ENCODE measurements around the gene ZDHHC22.

The ZDHHC22 gene

GRCh38 chr14:77155083-77155482 lies 13.5 kb upstream of the ZDHHC22 start:
- DNase-seq, result no peak

GRCh38 chr14:77154421-77154820 lies 12.8 kb upstream of the ZDHHC22 start:
- DNase-seq, result no peak

DNA sequence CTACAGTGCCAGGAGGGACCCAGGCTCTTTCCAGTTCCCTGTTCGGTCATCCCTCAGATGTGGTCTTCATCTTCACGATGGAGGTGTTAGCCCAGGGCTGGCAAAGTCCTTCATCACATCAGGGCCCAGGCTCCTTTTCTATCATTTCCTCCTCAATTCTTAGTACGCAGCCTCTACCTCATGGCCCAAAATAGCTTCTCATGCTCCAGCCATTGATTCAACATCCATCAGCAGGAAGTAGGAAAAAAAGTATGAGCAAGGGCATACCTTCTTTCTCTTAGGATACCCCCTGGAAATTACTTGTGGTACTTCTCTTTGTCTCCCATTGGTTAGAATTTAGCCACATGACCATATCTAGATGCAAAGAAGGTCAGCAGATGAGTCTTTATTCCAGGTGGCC lies 12.2 kb upstream of the ZDHHC22 start:
- DNase-seq, result no peak

DNA sequence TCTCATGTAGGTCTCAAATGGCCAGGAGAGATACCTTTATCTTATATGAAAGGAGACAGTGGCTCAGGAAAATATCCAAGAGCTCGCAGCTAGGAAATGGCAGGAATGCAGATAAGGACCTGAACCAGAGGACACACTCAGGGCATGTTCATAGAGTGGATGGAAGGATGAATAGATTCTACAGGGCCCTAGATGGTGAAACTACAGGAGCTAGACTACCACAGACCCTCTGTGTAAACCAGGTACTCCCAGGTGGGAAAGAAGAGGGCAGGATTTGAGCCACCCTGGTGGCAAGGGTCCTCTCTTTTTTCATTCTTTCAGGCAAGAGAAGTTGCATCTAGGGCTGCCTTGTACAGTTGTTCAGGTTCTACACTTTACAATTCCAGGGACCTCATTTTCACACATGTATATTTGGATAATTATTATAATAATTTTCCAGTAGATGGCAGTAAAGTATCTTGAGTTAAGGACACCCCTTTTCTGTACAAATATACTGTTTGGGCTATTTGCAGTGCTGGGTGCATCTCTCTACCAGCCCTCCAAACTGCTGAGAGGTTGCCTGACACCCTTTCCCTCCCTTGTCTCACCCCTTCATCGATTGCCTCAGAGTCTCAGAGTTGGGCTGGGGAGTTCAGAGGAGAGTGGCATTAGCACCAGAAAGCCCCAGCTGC lies 10.5 kb upstream of the ZDHHC22 start:
- no peak for DNase-seq

DNA sequence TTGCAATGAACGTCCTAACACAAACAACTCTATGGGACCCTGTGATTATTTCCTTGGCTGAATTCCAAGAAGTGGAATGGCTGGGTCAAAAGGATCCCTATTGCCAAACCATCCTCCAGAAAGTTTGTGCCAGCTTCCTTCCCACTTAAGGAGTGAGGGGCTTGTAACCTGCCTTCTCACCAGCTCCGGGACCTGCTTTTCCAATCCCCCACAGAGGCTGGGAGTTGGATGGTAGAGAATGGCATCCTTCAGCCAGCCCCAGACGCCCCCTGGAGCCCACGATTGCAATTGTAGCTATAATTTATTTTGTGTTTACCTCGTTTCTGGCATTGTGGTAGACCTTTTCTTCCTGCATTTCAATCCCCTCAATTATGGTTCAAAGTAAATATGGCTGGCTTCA lies 9.7 kb upstream of the ZDHHC22 start:
- DNase-seq, result no peak

- no peak for DNase-seq
These were observed 7.1 kb upstream of the ZDHHC22 start for GRCh38 chr14:77148510-77149231.

GRCh38 chr14:77145975-77146740 lies 4.6 kb upstream of the ZDHHC22 start:
- DNase-seq, result no peak

- no peak for DNase-seq
These were observed 3.0 kb upstream of the ZDHHC22 start for GRCh38 chr14:77144412-77145115.

GRCh38 chr14:77143071-77143470 lies 1.5 kb upstream of the ZDHHC22 start:
- DNase-seq, result no peak

DNA sequence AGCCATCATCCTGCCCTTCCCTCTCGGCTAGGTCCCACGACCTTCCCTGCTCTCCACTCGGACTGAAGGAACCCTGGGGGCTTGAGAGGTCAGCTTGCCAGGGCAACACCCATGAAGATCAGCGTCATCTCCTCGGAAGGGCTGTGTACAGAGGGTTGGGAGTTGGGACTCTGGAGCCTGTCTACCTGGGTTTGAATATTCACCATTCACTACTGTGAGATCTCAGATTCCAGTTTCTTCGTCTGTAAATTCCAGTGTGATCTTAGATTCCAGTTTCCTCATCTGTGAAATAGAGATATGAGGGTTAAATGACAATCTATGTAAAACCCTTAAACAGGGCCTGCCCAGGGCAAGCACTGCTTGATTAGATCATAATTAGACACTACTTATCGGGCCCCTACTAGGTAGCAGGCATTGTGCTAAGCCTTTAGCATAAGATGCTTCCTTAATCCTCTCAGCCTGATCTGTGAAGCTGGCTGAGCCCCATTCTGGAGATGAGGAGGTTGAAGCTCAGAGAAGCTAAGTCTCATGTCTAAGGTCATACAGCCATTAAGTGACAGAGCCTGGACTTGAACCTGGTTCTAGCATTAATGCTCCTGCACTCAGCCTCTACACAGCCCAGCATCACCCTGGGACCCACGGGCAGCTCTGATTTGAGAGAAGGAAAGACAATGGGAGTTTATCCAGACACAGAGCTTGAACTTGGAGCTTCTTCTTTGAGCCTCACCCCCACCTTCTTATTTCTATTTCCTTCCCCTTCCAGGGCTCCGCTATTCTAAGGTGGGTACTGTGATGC lies 612 bp upstream of the ZDHHC22 start:
- no peak for DNase-seq

DNA sequence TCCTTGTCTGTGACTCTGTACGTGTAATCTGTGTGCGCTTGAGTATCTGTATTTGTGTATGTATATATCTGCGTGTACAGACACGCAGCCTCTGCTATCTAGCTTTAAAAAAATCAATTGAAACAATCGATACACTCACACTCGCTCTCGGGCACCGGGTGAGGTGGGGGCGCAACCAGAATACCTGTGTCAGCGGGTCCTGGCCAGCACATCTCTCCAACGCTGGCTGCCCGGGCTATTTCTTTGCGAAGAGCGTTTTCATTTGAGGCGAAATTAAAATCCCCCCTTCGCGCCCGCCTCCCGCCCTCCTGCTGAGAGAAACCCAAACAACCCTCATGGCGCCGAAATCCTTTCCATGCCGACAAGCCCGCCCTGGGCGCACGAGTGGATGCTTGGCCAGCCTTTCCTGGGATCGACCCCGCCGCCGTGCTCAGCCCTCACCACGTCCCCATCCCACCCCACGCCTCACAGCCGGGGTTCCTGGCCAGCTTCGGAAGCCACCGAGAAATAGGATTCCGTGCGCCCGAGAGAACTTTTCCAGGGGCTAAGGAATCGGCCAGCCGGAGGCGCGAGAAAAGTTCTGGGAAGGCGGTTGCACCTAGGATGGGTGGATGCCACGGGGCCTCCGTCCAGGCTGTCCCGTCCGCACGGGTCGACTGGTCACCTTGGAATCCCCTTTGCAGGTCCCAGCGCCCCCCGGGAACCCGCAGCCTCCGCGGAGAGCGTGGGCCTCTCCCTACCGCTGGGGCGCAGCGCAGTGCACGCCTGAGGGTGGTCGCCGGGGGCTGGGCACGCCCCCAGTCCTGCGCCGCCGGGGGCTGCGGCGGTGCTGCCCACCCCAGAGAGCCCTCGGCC lies 1.0 kb downstream of the ZDHHC22 start:
- DNase-seq, result no peak

- peak; percentile 13 for DNase-seq
These were observed 1.8 kb downstream of the ZDHHC22 start for GRCh38 chr14:77139540-77140358.

GRCh38 chr14:77139022-77139421 lies 2.6 kb downstream of the ZDHHC22 start:
- no peak for DNase-seq

DNA sequence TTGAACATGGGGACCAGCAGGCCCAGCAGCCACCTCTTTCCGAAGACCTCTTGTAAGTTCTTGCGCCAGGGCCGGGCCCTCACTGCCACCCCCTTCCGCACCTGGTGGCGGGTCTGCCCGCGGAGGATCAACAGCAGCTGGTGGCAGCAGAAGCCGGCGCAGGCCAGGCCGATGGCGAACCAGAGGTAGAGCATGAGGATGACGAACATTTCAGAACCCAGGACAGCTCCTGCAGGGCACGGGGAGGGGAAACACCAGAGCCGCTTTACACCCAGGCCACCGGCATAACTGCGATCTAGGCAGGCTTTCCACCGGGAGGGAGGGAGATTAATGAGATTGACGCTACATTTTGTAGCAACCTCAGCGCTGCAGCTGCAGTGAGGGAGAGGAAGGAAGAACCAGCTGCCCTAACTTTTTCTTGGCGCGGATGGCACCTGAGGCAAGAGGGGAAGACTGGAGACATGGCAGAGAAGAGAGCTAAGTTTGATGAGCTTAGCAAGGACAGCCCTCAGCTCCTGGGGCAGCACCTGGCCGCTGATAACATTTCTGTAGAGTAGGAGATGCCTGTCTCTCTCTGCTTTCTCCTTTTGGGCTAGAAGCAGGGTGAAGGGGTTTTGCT lies 7.8 kb downstream of the ZDHHC22 start:
- peak; percentile 48 for DNase-seq

DNA sequence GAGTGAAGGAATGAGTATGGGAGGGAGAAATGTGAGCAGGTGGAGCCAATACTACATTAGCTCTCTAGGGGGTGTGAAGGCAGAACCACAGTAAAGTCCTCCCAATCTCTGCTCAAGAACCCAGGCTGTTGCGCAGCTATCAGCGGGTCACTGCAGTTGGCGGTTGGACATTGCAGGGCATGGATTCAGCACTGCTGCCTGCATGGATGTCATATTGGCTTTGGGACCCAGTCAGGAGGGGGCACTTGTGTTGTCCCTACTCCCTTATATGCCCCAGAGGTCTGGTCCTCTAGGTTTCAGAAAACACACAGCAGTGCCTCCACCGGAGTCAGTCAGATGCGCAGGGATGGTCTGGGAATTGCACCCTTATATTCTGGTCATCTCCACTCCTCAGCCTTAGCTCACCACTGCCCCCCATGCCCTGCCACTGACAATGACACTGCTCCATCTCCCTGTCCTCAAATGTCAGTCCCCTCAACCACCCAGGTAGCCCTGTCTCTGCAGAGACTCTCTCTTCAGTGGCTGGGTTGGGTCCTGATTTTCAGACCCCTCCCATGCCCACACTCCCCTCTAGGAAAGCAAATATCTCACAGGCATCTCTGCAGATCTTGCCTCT lies 9.6 kb downstream of the ZDHHC22 start:
- no peak for DNase-seq

- no peak for DNase-seq
These were observed 10.4 kb downstream of the ZDHHC22 start for GRCh38 chr14:77131206-77131605.

GRCh38 chr14:77130386-77130785 lies 11.2 kb downstream of the ZDHHC22 start:
- no peak for DNase-seq

GRCh38 chr14:77128414-77128891 lies 13.1 kb downstream of the ZDHHC22 start:
- DNase-seq, result no peak

GRCh38 chr14:77126461-77126990 lies 15.1 kb downstream of the ZDHHC22 start:
- no peak for DNase-seq

All from effector CD4-positive, alpha-beta T cell (primary cell).